ENCODE measurements around the gene ACLY. TPM values are rescaled to one million over a fixed set of nuclear protein-coding genes. Genes with fewer than 3 reads are reported as not detected.

ACLY gene
- total RNA-seq, 1 donor from 2014 or later: 241 TPM

DNA sequence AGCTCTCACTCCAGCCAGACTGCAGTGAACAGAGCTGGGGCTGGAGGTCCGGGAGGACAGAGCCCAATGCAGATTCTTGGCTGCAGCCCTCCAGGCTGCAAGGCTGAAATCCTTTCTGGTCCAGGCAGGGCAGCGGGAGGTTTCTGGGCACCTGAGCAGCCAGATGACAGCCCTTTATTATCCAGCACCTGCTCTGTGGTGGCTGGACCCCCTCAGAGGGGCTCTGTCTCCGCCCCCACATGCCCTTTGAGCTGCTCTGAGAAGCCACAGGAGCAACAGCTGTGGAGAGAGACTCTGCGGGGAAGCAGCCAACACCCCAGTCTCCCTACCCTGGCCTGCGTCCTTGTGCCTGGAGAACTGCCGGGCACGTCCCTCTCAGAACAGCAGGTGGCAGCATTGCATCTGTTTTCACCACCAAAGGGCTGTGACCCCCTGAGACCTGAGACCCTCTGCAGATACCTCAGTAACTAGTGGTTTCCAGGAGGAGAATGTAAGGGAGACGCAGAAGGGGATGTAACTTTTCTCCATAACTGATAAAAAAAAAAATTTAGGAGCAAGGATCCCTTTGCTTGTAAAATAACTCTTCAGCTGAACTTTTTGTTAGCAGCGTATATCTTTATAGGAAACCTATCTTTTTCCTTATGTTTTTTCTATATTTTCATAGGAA, 44.1 kb upstream of the ACLY start:
- H3K36me3 ChIP-seq (ENCODE audit: control insufficient read depth, insufficient read depth, low read length): no peaks in the 10 kb centered on the region
- TF ChIP-seq CTCF (IDR thresholded peaks at IDR 0.05; ENCODE audit: insufficient read depth, low read length, poor library complexity, severe bottlenecking): peak; percentile 89
- H3K27me3 ChIP-seq (ENCODE audit: control insufficient read depth, insufficient read depth, low read length): no peaks in the 10 kb centered on the region
- DNase-seq (ENCODE audit: low read depth): no peak
- H3K4me3 ChIP-seq (ENCODE audit: low read depth, low read length): no peak overlapping the region

DNA sequence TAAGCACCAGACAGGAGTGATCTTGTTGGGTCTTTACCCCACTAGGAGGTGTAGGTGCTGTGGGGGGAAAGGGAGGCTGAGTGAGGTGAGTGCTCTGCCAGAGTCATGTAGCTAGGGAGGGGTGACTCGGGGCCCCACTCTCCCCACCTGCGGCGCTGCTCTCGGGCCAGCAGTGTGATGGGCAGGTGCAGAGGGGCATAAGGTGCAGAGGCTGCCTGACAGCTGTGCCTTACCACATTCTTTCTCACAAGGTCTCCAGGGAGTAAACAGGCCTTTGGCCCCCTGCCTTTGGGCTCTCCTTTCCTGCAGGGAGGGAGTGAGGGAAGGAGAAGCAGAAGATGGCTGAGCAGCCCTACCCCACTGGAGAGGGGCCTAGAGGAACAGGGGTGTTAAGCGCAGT, 43.4 kb upstream of the ACLY start:
- no peaks in the 10 kb centered on the region for H3K36me3 ChIP-seq (ENCODE audit: control insufficient read depth, insufficient read depth, low read length)
- H3K27me3 ChIP-seq (ENCODE audit: control insufficient read depth, insufficient read depth, low read length): no peaks in the 10 kb centered on the region
- no peak for TF ChIP-seq CTCF (IDR thresholded peaks at IDR 0.05; ENCODE audit: insufficient read depth, low read length, poor library complexity, severe bottlenecking)
- DNase-seq (ENCODE audit: low read depth): no peak
- H3K4me3 ChIP-seq (ENCODE audit: low read depth, low read length): no peak overlapping the region

DNA sequence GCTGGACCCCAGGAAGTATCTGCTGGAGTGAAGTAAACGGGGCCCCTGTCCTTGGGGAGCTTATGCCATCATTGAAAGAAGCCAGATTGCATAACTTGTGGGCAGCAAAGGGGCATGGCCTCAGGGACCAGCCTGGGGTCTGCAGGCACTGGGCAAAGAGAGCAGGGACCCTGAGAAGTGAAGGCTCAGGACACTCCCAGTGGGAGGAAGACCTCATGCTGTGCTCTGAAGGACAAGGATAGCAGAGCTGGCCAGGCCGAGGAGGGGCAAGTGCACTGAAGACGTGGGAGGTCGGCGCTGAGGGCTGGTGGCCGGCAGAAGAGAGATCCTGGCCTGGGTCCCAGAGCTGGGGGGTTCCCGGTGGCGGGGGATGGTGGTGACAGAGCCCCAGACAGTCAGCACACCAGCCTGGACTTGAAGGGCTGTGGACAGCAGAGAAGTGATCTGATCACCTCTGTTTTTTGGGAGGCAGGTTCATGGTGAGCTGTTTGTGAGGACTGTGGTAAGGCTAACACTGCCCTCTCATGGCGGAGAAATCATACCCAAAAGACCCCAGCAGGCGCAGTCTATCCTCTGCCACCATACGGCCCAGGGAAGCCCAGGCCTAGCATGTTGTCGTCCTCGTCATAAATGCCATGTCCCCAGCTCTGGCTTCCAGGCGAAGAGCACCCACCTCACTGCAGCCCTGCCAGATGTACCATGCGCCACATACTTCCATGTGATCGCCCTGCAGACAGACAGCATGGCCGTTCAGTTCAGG, 40.8 kb upstream of the ACLY start:
- H3K27me3 ChIP-seq (ENCODE audit: control insufficient read depth, insufficient read depth, low read length): no peaks in the 10 kb centered on the region
- TF ChIP-seq CTCF (IDR thresholded peaks at IDR 0.05; ENCODE audit: insufficient read depth, low read length, poor library complexity, severe bottlenecking): peak; percentile 43
- H3K4me3 ChIP-seq (ENCODE audit: low read depth, low read length): no peak overlapping the region
- no peak for DNase-seq (ENCODE audit: low read depth)
- no peaks in the 10 kb centered on the region for H3K36me3 ChIP-seq (ENCODE audit: control insufficient read depth, insufficient read depth, low read length)

GRCh38 chr17:41959030-41959335, 40.2 kb upstream of the ACLY start:
- no peak for TF ChIP-seq CTCF (IDR thresholded peaks at IDR 0.05; ENCODE audit: insufficient read depth, low read length, poor library complexity, severe bottlenecking)
- no peak for DNase-seq (ENCODE audit: low read depth)
- no peak overlapping the region for H3K4me3 ChIP-seq (ENCODE audit: low read depth, low read length)

DNA sequence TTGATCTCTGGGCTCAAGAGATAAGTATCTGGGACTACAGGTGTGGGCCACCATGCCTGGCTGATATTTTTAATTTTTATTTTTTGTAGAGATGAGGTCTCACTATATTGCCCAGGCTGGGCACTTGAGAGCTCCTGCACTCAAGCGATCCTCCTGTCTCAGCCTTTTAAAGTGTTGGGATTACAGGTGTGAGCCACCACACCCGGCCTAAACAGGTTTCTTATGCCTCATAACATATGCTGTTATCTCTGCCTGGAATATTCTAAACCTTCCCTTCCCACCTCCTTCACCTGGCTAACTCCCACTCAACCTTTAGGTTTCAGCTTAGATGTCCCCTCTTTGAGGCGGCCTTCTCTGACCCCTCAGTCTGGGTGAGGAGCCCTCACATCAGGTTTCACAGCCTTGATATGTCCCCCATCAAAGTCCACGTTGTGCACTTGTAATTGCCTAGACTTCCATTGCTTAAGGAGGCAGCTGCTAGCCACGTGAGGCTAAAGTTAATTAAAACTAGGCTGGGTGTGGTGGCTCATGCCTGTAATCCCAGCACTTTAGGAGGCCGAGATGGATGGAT, 39.2 kb upstream of the ACLY start:
- Histone ChIP-seq H3K36me3 (ENCODE audit: control insufficient read depth, insufficient read depth, low read length) (no peaks in the 10 kb centered on the region), H3K27me3 (ENCODE audit: control insufficient read depth, insufficient read depth, low read length) (no peaks in the 10 kb centered on the region), H3K4me3 (ENCODE audit: low read depth, low read length) (no peak overlapping the region)
- no peak for TF ChIP-seq CTCF (IDR thresholded peaks at IDR 0.05; ENCODE audit: insufficient read depth, low read length, poor library complexity, severe bottlenecking)
- no peak for DNase-seq (ENCODE audit: low read depth)

More at GRCh38 chr17:41959030-41959335, 40.2 kb upstream of the ACLY start:
- no peaks in the 10 kb centered on the region for H3K27me3 ChIP-seq (ENCODE audit: control insufficient read depth, insufficient read depth, low read length)
- no peaks in the 10 kb centered on the region for H3K36me3 ChIP-seq (ENCODE audit: control insufficient read depth, insufficient read depth, low read length)

Measured in kidney epithelial cell (primary cell).